LoVo (cell line): ENCODE results near the gene BMI1.

ENCODE experiments used
- DNase-seq: peaks from one replicate; pipeline ENCODE4 v3.0.0-alpha.2; 2016; ENCODE audit warnings: low spot score

BMI1 gene

GRCh38 chr10:22368402-22368801 lies 47.5 kb downstream of the BMI1 start:
- no peak for DNase-seq

- DNase-seq, result no peak
These were observed 48.1 kb downstream of the BMI1 start for GRCh38 chr10:22368981-22369380.

- peak; percentile 12 for DNase-seq
These were observed 48.7 kb downstream of the BMI1 start for GRCh38 chr10:22369434-22370072.

DNA sequence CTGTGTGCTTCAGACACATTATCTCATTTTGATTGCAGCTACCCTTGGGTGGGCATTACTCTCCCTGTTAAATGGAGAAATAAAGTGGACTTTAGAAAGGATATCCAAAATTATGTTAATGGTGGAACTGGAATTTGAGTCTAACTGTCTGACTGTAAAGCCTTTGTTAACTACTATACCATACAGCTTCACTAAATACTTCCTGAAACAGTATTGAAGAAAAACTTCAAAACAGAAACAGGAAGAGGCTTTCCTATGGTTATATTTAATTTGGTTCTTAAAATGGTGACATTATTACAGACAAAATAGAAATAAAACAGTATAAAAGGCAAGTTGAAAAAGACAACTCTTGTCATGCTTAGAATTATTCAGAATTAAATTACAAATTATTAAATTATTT lies 49.4 kb downstream of the BMI1 start:
- DNase-seq, result no peak

GRCh38 chr10:22372298-22372697 lies 51.4 kb downstream of the BMI1 start:
- DNase-seq, result no peak

DNA sequence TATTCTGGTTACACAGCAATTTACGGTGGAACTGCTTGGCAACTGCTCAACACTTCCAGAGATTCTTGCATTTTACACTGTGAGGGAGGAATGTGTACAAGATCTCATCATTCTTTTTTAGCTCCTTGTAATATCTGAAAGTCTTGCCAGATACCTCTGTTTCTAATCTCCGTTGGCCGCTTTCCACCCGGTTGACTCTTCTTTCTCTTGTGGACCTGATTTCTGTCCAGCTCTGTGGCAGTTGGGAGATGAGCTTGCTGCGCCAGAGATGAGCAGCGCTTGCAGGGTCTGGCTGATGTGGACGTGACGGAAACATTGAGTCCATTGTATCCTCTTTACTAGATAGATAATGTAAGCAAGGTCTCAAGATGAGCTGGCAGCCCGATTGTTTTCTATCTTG lies 52.0 kb downstream of the BMI1 start:
- no peak for DNase-seq

GRCh38 chr10:22374489-22375126 lies 53.7 kb downstream of the BMI1 start:
- DNase-seq, result no peak

DNA sequence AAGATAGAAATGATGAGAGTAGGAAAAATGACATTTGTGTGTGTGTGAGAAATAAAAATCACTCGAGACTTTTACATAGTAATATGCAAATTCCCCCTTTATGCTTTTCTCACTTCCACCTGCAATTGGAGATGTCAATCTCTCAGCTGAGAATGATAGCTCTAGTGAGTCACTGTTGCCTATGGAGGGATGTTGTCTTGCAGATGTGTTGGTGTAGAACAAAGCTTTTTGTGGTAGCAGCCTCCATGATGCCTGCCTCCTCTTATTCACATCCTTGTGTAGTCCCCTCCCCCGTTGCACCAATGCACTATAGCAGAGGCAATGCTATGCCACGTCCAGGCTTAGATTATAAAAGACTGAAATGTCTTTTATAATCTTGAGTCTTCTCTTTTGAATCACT lies 58.2 kb downstream of the BMI1 start:
- no peak for DNase-seq
